WTC11 (cell line): ENCODE data around the gene ACOX3.

Experiments used
- CREM ChIP-seq: sonication (generic); formaldehyde crosslinking; IDR thresholded peaks from 2 replicates; pipeline ENCODE4 v1.8.1; 2022; ENCODE audit warnings: mild to moderate bottlenecking, missing genetic modification reagents, moderate library complexity
- ESRRA ChIP-seq: sonication (generic); formaldehyde crosslinking; IDR thresholded peaks from 2 replicates; pipeline ENCODE4 v1.8.1; 2022; ENCODE audit warnings: mild to moderate bottlenecking, missing genetic modification reagents, borderline replicate concordance
- ETV6 ChIP-seq: sonication (generic); formaldehyde crosslinking; IDR thresholded peaks from 2 replicates; pipeline ENCODE4 v1.8.1; 2022; ENCODE audit warnings: mild to moderate bottlenecking, missing genetic modification reagents
- NFE2L1 ChIP-seq: sonication (generic); formaldehyde crosslinking; IDR thresholded peaks from 2 replicates; pipeline ENCODE4 v1.8.1; 2023; ENCODE audit warnings: missing genetic modification reagents
- ZNF423 ChIP-seq: fragments of 250-450 bp; sonication (Bioruptor Pico); IDR thresholded peaks from 2 replicates; pipeline ENCODE4 v2.1.2; 2022; ENCODE audit warnings: mild to moderate bottlenecking, moderate library complexity
- TF ChIP-seq, protein P1 (sequence below): fragments of 200-600 bp; IDR thresholded peaks from 2 replicates; pipeline ENCODE4 v1.8.0; 2022; ENCODE audit warnings: antibody characterized with exemption
- TF ChIP-seq, protein P2 (sequence below): sonication (generic); formaldehyde crosslinking; conservative IDR thresholded peaks from 2 replicates; pipeline ENCODE4 v1.8.1; 2022; ENCODE audit warnings: mild to moderate bottlenecking, missing genetic modification reagents

DNA sequence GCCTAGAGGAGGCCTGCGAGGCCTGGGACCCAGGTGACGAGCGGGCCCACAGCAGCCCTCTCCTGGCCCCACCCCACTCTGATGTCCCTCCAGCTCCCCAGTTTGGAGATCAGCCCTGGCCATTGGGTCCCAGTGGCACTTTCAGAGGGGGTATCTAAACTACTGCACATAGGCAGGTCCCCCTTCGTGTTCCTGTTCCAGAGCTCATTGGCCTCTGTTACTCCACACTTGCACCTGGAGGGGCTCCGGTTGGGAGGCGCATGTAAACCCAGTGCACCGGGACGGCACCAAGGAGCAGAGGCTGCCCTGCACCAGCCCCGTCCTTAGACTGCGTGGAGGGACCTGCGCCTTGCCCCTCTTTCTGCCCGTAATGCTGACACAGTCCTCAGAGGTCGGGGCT is 34.3 kb upstream of the ACOX3 start:
- TF ChIP-seq ETV6 (CRISPR knock-in tag) (no peak), CREM (CRISPR knock-in tag) (no peak), NFE2L1 (CRISPR knock-in tag) (no peak), ZNF423 (CRISPR knock-in tag) (no peak), ESRRA (CRISPR knock-in tag) (no peak)
- TF ChIP-seq, protein P1, sequence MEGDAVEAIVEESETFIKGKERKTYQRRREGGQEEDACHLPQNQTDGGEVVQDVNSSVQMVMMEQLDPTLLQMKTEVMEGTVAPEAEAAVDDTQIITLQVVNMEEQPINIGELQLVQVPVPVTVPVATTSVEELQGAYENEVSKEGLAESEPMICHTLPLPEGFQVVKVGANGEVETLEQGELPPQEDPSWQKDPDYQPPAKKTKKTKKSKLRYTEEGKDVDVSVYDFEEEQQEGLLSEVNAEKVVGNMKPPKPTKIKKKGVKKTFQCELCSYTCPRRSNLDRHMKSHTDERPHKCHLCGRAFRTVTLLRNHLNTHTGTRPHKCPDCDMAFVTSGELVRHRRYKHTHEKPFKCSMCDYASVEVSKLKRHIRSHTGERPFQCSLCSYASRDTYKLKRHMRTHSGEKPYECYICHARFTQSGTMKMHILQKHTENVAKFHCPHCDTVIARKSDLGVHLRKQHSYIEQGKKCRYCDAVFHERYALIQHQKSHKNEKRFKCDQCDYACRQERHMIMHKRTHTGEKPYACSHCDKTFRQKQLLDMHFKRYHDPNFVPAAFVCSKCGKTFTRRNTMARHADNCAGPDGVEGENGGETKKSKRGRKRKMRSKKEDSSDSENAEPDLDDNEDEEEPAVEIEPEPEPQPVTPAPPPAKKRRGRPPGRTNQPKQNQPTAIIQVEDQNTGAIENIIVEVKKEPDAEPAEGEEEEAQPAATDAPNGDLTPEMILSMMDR = no peak
- TF ChIP-seq, protein P2, sequence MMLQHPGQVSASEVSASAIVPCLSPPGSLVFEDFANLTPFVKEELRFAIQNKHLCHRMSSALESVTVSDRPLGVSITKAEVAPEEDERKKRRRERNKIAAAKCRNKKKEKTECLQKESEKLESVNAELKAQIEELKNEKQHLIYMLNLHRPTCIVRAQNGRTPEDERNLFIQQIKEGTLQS (CRISPR knock-in tag) = no peak
